ENCODE results near the gene LRRC41.

DNA sequence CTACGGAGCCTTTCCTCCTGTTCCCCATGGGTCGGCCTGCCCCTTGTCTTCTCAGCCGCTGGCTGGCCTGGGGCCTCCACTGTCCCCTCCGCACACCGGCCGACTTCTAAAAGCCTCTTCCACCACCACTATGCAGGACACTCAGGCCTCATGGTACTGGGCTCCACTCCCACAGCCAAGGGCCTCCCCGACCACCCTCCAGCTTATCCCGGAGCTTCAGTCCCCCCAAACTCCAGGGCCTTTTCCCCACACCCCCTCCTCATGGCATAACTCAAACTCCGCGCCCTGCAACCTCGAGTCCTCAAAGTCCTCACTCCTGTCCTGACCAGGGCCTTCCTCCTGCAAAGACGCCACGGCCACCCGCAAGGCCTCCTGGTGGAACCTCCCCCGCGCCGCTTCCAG, 2.0 kb downstream of the LRRC41 start:
- no peak for TF ChIP-seq TAF1 (IDR thresholded peaks at IDR 0.05; ENCODE audit: borderline replicate concordance, low read depth, low read length)
- no peak for TF ChIP-seq EP300 (IDR thresholded peaks at IDR 0.05; ENCODE audit: borderline replicate concordance in 1 of 2, low read depth in 1 of 2, low read length in 1 of 2)
- TF ChIP-seq, protein P1, sequence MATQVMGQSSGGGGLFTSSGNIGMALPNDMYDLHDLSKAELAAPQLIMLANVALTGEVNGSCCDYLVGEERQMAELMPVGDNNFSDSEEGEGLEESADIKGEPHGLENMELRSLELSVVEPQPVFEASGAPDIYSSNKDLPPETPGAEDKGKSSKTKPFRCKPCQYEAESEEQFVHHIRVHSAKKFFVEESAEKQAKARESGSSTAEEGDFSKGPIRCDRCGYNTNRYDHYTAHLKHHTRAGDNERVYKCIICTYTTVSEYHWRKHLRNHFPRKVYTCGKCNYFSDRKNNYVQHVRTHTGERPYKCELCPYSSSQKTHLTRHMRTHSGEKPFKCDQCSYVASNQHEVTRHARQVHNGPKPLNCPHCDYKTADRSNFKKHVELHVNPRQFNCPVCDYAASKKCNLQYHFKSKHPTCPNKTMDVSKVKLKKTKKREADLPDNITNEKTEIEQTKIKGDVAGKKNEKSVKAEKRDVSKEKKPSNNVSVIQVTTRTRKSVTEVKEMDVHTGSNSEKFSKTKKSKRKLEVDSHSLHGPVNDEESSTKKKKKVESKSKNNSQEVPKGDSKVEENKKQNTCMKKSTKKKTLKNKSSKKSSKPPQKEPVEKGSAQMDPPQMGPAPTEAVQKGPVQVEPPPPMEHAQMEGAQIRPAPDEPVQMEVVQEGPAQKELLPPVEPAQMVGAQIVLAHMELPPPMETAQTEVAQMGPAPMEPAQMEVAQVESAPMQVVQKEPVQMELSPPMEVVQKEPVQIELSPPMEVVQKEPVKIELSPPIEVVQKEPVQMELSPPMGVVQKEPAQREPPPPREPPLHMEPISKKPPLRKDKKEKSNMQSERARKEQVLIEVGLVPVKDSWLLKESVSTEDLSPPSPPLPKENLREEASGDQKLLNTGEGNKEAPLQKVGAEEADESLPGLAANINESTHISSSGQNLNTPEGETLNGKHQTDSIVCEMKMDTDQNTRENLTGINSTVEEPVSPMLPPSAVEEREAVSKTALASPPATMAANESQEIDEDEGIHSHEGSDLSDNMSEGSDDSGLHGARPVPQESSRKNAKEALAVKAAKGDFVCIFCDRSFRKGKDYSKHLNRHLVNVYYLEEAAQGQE (IDR thresholded peaks at IDR 0.05; ENCODE audit: low read depth, low read length): no peak
- TF ChIP-seq SIN3A (IDR thresholded peaks at IDR 0.05; ENCODE audit: borderline replicate concordance, low read depth, low read length): no peak
- no peak for TF ChIP-seq NRF1 (IDR thresholded peaks at IDR 0.05; ENCODE audit: low read depth, low read length)
- TF ChIP-seq, protein P2, sequence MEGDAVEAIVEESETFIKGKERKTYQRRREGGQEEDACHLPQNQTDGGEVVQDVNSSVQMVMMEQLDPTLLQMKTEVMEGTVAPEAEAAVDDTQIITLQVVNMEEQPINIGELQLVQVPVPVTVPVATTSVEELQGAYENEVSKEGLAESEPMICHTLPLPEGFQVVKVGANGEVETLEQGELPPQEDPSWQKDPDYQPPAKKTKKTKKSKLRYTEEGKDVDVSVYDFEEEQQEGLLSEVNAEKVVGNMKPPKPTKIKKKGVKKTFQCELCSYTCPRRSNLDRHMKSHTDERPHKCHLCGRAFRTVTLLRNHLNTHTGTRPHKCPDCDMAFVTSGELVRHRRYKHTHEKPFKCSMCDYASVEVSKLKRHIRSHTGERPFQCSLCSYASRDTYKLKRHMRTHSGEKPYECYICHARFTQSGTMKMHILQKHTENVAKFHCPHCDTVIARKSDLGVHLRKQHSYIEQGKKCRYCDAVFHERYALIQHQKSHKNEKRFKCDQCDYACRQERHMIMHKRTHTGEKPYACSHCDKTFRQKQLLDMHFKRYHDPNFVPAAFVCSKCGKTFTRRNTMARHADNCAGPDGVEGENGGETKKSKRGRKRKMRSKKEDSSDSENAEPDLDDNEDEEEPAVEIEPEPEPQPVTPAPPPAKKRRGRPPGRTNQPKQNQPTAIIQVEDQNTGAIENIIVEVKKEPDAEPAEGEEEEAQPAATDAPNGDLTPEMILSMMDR (IDR thresholded peaks at IDR 0.05): no peak
- TF ChIP-seq GABPA (IDR thresholded peaks at IDR 0.05; ENCODE audit: low read depth): no peak
- no peak for TF ChIP-seq FOXM1 (IDR thresholded peaks at IDR 0.05; ENCODE audit: low read depth)
- no peak for TF ChIP-seq POLR2AphosphoS5 (IDR thresholded peaks at IDR 0.05; ENCODE audit: low read depth, low read length)
- TF ChIP-seq YY1 (IDR thresholded peaks at IDR 0.05; ENCODE audit: low read depth): no peak

Data from SK-N-SH (cell line).